NCI-H146 (cell line): ENCODE data around the gene NSF.
"Not testable (repeated sequence)": the region's sequence is repeated elsewhere in the genome, so short reads cannot be mapped to it uniquely, and the experiment has no call there.

ENCODE experiments used
- DNase-seq: peaks from one replicate; lab custom pipeline; 2025; lab: John Stamatoyannopoulos, UW

The NSF gene

GRCh38 chr17:46773676-46774075 is 183.2 kb downstream of the NSF start:
- DNase-seq, result no peak

DNA sequence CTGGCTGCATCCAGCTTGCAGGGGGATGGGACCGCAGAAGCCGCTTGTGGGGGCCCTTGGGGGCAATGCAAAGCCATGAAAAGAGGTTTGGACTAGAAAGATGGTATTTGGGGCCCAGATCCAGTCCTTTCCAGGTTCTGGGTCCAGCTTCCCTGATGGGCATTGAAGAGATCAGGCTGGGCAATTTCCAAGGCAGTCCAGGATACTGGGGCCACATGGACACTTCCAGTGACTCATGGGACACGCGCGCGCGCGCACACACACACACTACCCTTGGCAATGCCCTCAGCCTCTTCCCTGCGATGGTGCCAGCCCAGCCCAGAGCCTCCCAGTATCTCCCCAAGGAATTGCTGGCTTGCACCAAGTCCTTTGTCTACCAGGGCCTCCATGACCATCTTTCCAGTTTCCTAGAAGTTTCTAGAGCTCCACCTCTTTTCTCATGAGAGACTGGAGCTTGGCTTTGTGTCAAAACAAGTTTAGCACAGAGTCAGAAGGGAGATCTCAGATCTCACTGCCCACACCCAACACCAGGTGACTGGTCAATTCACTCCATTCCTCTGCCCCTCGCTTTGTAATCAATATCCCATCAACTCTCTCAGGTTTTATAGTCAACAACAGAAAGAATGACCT is 183.8 kb downstream of the NSF start:
- DNase-seq, result no peak

- DNase-seq, result no peak
These were observed 186.0 kb downstream of the NSF start for GRCh38 chr17:46776298-46777005.

DNA sequence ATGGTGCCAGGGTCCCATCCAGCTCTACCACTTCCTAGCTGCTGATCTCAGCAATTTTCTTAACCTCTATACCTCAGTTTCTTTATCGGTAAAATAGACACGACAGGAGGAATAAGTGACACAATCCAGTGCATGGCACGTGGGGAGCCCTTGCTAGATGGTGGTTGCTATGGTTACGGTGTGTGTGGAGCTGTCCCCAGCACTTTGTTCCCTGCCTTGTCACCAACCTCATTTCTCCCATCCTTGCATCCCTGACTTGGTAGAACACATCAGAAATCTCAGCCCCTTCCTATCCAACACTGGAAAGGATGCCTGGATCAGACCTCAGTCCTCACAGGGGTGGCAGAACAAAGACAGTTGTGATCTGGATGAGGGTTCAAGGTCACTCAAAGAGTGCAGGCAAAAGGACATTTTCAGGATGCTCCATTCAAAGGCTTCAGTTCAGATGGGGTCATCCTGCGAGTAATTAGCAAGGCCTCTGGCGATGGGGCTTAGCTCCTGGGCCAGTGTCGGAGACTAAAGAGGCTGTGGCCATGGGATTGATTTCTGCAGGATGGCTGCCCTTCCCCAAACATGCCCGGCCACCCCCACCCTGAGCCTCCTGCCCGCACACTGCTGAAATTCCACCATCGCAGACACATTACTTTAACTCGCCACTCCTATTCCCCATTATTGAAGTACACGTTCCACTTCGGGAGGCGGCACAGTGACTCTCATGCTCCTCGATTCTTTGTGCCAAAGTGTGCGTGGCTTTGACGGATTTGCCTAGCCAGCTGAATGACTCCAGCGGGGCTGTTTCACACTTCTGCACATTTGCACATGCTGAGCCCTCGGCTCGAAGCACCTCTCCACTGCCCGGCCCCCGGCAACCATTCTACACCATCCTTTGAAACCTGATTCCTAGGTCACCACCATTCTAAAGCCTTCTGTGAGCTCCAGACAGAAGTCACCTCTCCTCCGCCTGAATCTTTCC is 187.8 kb downstream of the NSF start:
- peak; percentile 12 for DNase-seq

DNA sequence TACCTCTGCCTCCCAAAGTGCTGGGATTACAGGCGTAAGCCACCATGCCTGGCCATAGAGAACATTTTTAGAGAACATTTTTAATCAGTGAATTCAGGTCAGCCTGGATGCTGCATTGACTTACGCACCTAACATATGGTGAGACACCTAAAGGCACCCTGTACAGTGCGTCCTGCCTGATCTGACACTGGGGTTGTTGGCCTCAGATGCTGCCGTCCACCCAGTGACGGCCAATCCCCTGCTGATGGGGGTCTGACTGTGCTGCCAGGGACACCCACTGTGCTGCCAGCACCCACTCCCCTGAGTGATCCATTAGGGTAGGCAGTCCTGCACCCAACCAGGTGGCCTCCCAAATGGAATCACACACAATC is 189.5 kb downstream of the NSF start:
- no peak for DNase-seq

DNA sequence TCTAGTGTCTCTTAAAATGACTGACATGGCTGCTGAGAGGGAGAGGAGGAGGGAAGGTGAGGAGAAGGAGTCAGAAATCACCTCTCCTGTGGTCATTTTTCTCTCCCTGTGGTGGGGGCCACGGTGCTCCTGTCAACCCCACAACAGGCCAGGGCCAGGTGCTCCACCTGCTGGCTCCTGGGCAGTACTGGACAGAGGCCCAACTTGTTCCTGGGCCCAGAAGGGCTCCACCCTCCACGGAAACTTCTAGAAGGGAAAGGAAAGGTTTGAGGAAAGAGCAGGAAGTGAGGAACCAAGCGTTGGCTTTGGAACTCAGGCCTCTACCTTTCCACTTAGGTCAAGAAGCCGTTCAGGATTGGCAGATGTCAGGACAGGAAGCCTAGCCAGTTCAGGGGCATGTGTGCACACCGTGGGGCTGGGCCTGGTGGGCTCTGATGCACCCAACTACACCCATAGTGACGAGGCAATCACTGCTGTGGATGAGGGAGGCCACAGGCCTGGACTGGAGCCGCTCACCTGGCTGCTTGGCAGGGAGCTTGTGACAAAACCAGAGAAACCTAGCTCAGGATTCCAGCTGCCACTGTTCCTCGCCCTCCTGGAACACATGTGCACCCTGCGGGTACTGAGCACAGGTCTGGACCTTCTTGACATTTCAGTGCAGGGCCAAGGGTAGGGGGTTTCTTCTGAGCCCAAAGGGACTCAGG is 191.9 kb downstream of the NSF start:
- peak; percentile 21 for DNase-seq

- no peak for DNase-seq
These were observed 192.6 kb downstream of the NSF start for GRCh38 chr17:46783031-46783593.

GRCh38 chr17:46785696-46786095 is 195.2 kb downstream of the NSF start:
- no peak for DNase-seq

- DNase-seq, result no peak
These were observed 197.0 kb downstream of the NSF start for GRCh38 chr17:46787478-46787877.

GRCh38 chr17:46788300-46788699 is 197.8 kb downstream of the NSF start:
- DNase-seq, result no peak

DNA sequence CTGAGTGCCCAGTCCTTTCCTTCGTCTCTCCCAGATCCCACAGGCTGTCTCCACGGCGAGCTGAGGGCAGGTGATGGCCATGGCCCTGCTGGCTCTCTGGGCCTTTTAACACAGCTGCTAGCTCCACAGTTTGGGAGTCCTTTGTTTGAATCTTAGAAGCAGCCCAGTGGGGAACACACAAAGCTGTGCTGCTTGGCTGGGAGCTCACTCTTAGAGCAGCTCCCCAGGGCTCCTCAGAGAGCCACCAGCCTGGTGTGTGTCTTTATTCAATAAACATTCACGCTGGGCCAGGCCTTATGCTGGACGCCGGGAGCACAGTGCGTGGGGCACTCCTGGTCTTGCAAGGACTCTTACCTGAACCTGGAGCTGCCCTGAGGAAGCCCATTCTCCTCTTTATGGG is 198.3 kb downstream of the NSF start:
- peak; percentile 76 for DNase-seq

GRCh38 chr17:46789610-46790009 is 199.1 kb downstream of the NSF start:
- no peak for DNase-seq

- DNase-seq, result no peak
These were observed 199.7 kb downstream of the NSF start for GRCh38 chr17:46790216-46790615.

- no peak for DNase-seq
These were observed 201.1 kb downstream of the NSF start for GRCh38 chr17:46791531-46791930.

DNA sequence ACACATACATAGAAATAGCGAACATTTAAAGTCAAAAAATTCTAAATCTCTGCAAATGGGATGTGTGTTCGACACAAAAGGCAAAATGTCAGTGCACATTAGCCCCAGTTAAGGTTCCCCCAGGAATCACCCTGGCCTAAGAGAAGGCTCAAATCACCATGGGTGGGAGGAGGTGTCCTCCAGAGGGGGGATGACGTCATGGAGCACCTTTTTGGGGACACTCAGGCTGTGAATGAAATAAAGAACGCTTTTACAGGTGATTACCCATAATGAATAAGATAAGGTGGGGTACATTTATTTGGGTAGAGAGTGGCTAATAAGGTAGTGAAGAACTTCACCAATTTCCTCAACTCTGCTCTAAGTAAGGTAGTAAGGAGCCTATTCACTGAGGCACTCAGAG is 201.6 kb downstream of the NSF start:
- DNase-seq, result no peak

GRCh38 chr17:46793023-46793422 is 202.6 kb downstream of the NSF start:
- DNase-seq, result not testable (repeated sequence)

DNA sequence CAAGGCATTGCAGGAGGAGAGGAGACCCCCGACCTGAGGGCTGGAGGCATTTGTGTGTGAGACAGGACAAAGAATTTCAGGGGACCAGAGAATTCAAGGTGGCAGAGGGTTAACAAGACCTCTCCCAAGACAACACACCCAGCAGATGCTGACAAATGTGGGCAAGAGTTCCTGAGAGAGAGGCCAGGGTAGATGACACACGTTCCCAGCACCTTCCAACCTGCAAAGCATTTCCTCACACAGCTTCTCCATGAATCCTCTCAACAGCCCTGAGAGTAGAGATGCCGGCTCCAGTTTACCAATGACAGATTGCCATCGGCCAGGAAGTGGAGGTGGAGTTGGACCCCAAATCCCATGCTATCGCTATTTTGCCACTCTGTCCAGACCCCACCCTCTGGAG is 203.1 kb downstream of the NSF start:
- no peak for DNase-seq

GRCh38 chr17:46794318-46794717 is 203.8 kb downstream of the NSF start:
- DNase-seq, result no peak

DNA sequence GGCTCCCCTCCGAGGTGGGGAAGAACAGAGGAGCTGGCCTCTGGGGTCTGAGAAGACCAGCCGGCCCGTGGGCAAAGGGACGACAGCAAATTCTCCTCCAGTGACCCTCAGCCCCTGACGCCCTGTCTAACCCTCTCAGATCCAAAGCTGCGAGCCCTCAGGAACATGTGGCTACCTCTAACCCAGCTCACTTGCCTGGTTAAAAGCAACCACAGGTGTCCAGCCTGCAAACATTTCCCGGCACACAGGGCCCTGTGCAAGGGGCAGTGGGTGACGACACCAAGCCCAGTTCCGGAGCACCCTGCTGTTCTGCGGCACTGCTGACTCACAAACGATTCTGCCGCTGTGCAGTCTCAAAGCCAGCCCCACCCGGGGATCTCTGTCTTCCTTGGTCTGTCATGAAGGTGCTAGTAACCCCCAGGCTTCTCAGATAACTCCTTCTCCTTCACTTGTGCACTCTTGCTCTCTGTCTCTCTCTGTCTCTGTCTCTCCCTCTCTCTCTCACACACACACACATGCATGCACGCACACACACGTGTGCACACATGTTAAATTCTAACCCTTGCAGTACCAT is 205.0 kb downstream of the NSF start:
- peak; percentile 57 for DNase-seq

DNA sequence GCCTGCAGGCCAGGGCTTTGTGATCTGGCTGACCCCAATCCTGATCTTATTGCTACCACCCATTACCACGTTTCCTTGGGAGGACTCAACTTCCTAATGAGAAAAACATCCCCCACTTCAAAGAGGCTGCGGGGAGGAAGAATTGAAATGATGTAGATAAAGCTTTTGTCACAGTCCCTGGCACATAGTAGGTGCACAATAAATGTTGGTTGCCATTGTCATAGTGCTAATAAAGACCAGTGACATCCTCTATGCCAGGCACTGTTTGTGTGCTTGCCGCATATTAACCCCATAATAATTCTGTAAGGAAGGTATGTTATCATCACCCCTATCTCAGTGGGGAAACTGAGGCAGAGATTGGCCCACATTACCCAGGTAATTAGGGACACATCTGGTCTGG is 205.6 kb downstream of the NSF start:
- DNase-seq, result no peak

- no peak for DNase-seq
These were observed 206.1 kb downstream of the NSF start for GRCh38 chr17:46796524-46796923.
